ENCODE data around the gene SNAI3. TPM values are rescaled to one million over a fixed set of nuclear protein-coding genes. Genes with fewer than 3 reads are reported as not detected.
A peak's percentile ranks its signal among the peaks of the same experiment; 100 is the strongest.

SNAI3 gene
- total RNA-seq, 4 donors from 2014 or later, result 0.14 to 0.43 TPM; not detected in 2

GRCh38 chr16:88662843-88663606, 23.3 kb downstream of the SNAI3 start, which contains the start of gene MVD:
Gene MVD (minus strand): TSS chr16:88663091. CDS start chr16:88663080, 11 bp downstream.
- TF ChIP-seq CTCF (IDR thresholded peaks at IDR 0.05) (peak in 1 of 4 experiments; percentile 11), POLR2A (IDR thresholded peaks at IDR 0.05) (peak; percentile 80 to 83)
- peaks cover 0 to 4% of the 10 kb centered on the region in 2 donors for H3K4me1 ChIP-seq
- intact Hi-C loops (cut with DNase I; ENCODE audit: low total_unique reads), result no loop called here
- no peaks in the 10 kb centered on the region for H3K27me3 ChIP-seq
- no peaks in the 10 kb centered on the region for H3K36me3 ChIP-seq
- peak; percentile 95 to 96 for DNase-seq
- no peaks in the 10 kb centered on the region for H3K9me3 ChIP-seq
- H3K27ac ChIP-seq, result peak within 1 kb of the TSS; percentile 74 to 77
- H3K4me3 ChIP-seq, result peak within 1 kb of the TSS; percentile 75 to 97

GRCh38 chr16:88662222-88662842, 24.0 kb downstream of the SNAI3 start:
- intact Hi-C loops (cut with DNase I; ENCODE audit: low total_unique reads), result no loop called here
- Histone ChIP-seq H3K27me3 (no peaks in the 10 kb centered on the region), H3K27ac (peak overlapping the region; percentile 74 to 76), H3K36me3 (no peaks in the 10 kb centered on the region), H3K4me1 (peaks cover 0 to 4% of the 10 kb centered on the region in 2 donors), H3K9me3 (no peaks in the 10 kb centered on the region), H3K4me3 (peak overlapping the region; percentile 75 to 97)
- DNase-seq, result no peak
- no peak for TF ChIP-seq POLR2A (IDR thresholded peaks at IDR 0.05)
- TF ChIP-seq CTCF (IDR thresholded peaks at IDR 0.05), result no peak

GRCh38 chr16:88661468-88661867, 24.8 kb downstream of the SNAI3 start:
- H3K27me3 ChIP-seq, result no peaks in the 10 kb centered on the region
- no peak overlapping the region for H3K4me3 ChIP-seq
- H3K9me3 ChIP-seq, result no peaks in the 10 kb centered on the region
- intact Hi-C loops (cut with DNase I; ENCODE audit: low total_unique reads), result no loop called here
- no peak overlapping the region for H3K27ac ChIP-seq
- no peaks in the 10 kb centered on the region for H3K36me3 ChIP-seq
- H3K4me1 ChIP-seq, result peaks cover 0 to 4% of the 10 kb centered on the region in 2 donors
- TF ChIP-seq POLR2A (IDR thresholded peaks at IDR 0.05) (no peak), CTCF (IDR thresholded peaks at IDR 0.05) (no peak)
- no peak for DNase-seq

- DNase-seq, result no peak
- intact Hi-C loops (cut with DNase I; ENCODE audit: low total_unique reads), result no loop called here
- H3K36me3 ChIP-seq, result no peaks in the 10 kb centered on the region
These were observed 27.1 kb downstream of the SNAI3 start for GRCh38 chr16:88659160-88659559.

More at GRCh38 chr16:88659160-88659559, 27.1 kb downstream of the SNAI3 start:
- Histone ChIP-seq H3K4me1 (peaks cover 0 to 4% of the 10 kb centered on the region in 2 donors), H3K4me3 (no peak overlapping the region), H3K9me3 (no peaks in the 10 kb centered on the region), H3K27me3 (no peaks in the 10 kb centered on the region), H3K27ac (no peak overlapping the region)
- TF ChIP-seq POLR2A (IDR thresholded peaks at IDR 0.05), result no peak
- TF ChIP-seq CTCF (IDR thresholded peaks at IDR 0.05), result no peak

All from uterus (tissue), 4 donors.